HG02885 (cell line): ENCODE results near the gene TPGS2.

ENCODE experiments used
- ATAC-seq: cut with Tn5 transposase; IDR thresholded peaks from one replicate; pipeline ENCODE4 v1.9.1; 2021; ENCODE audit warnings: mild to moderate bottlenecking; ENCODE audit not compliant: unreplicated experiment, poor library complexity

TPGS2 gene

DNA sequence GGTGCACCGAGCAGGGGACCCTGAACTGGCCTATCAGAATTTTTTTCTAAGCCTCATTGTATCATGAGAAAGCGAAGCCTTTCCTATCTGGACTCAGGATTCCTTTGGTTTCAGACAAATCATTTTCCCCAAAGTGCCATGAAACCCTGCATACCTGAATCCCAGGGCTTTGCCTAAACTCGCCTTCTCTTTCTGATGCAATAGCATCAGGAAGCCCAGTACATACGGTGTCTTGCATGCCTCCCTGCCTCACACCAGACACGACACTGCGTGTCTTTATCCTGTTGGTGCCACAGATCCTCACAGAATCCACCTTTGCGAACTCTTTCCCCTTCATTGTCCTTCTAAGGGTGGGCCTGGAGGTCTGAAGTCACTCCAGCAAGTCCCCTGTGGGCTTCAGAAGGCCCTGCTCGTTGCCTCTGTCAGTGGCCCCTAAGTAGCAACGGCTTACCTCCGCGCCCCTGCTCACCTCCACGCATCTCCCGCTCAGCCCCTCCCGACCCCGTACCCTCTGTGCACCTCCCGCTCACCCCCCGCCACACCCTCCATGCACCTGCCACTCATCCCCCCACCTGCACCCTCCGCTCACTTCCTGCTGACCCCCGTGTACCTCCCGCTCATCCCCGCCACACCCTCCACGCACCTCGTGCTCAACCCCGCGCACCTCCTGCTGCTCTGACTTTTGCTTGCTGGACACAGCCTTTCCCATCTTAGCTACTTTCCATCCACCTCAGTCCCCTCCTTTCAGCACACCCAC, 83.4 kb downstream of the TPGS2 start:
- no peak for ATAC-seq

DNA sequence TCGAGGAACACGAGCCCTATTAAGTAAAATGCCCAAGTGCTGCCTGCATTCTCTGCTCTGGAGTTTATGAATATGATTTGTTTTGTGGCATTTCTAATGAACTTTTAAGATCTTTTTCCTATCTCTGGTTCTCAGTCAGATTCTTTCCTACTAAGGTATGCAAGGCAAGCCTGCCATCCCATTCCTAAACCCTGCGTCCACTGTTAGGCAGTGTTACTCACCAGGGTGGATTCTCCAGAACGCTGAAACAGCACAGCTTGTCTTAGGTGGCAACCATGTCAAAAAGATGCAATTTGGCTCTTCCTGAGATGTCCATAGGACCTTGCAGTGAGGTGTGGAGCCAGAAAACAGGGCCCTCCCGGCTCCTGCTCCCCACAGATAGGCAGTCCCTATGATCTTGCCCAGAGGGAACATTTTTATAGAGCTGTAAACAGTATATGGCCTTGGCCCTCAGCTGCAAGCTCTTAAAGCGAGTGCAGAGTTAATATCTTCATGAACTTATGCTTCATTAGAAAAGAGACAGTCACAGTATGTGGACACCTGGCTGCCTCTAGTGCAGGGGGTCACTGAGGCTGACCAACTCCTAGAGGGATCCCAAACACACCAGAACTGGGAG, 84.4 kb downstream of the TPGS2 start:
- ATAC-seq: no peak
